Esophagus squamous epithelium (tissue), 5 donors: ENCODE results near the gene BCL2L11. TPM values are rescaled to one million over a fixed set of nuclear protein-coding genes. Genes with fewer than 3 reads are reported as not detected.

Experiments
- DNase-seq: peaks from one replicate; lab custom pipeline; 2025; lab: John Stamatoyannopoulos, UW
- H3K27ac ChIP-seq, 4 donors: fragments of 200-600 bp; sonication (generic); one replicate each; pipeline ENCODE4 v1.5.1; 2016 to 2019; ENCODE audit warnings: mild to moderate bottlenecking in 1 of 4
- H3K27me3 ChIP-seq, 4 donors: fragments of 200-600 bp; sonication (generic); 1 replicate in 3 of 4; 2 replicates in 1 of 4; pipeline versions ENCODE4 v1.5.1 to v1.6.0; 2017 to 2021; ENCODE audit warnings: antibody characterized with exemption in 1 of 4
- H3K36me3 ChIP-seq, 3 donors: fragments of 200-600 bp; sonication (generic); one replicate each; pipeline ENCODE4 v1.5.1; 2016 to 2019
- H3K4me1 ChIP-seq, 3 donors: fragments of 200-600 bp; sonication (generic); one replicate each; pipeline ENCODE4 v1.5.1; 2017 to 2019
- H3K4me3 ChIP-seq, 4 donors: fragments of 200-600 bp; sonication (generic); 1 replicate in 3 of 4; 2 replicates in 1 of 4; pipeline ENCODE4 v1.5.1; 2016 to 2019; ENCODE audit warnings: mild to moderate bottlenecking in 2 of 4, moderate library complexity in 1 of 4
- H3K9me3 ChIP-seq, 3 donors: fragments of 200-600 bp; sonication (generic); one replicate each; pipeline ENCODE4 v1.5.1; 2016 to 2019
- POLR2A ChIP-seq, 4 donors: fragments of 450-650 bp; IDR thresholded peaks; one replicate each; pipeline ENCODE4 v1.6.1; 2017; ENCODE audit warnings: antibody characterized with exemption in 4 of 4, mild to moderate bottlenecking in 4 of 4, moderate library complexity in 3 of 4
- WGBS, 2 donors: methylation state at CpG; one replicate each; pipeline ENCODE4 v1.1.5; 2018; 5-methylcytosine and 5-hydroxymethylcytosine counted together
- intact Hi-C: fragments of 100-400 bp; cut with DNase I; formaldehyde crosslinking; loops from one replicate; pipeline ENCODE4 v1.15.0; 2022
- total RNA-seq, 4 donors: library from RNA; depleted of rRNA; stranded (reverse); fragments of >200 nt; gene quantifications; one replicate each; pipeline ENCODE4 v1.1.0, GENCODE V29; 2016
- TF ChIP-seq, protein P1 (sequence below), 6 experiments: fragments of 450-650 bp in 4 of 6; fragments of 200-600 bp in 2 of 6; sonication (generic) in 2 of 6; IDR thresholded peaks; one replicate each; pipeline ENCODE4 v1.5.1; 2016 to 2019; ENCODE audit warnings: antibody characterized with exemption in 6 of 6, mild to moderate bottlenecking in 4 of 6, moderate library complexity in 4 of 6
- donor health status: DM: yes; HTN: yes; CAD: no.

BCL2L11 gene
- total RNA-seq, 4 donors from 2014 or later: 7.8 to 28.2 (median 9.9) TPM

DNA sequence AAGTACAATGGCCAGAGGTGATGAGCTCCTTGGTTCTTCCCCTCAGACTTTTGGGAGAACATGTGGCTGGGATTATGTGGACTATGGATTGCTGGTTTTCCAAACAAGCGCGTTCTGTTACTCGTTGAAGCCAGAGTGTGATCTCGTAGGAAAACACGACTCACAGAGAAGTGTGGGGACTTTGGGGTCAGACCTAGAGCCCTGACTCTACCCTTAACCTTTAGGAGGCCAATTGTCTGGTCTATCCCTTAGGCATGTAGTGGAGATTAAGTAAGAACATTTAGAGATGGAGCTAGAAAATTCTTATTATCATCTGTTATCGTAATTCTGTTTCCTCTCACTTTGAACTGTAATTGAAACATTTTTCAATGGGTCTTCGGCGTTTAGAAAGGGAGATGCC lies 35.8 kb downstream of the BCL2L11 start:
- Histone ChIP-seq H3K27me3 (no peaks in the 10 kb centered on the region), H3K4me1 (peaks cover 2 to 52% (median 5%) of the 10 kb centered on the region in 3 donors), H3K27ac (no peak overlapping the region), H3K9me3 (no peaks in the 10 kb centered on the region), H3K36me3 (peaks cover 0 to 78% (median 4%) of the 10 kb centered on the region in 3 donors), H3K4me3 (no peak overlapping the region)
- intact Hi-C loops: no loop called here
- TF ChIP-seq POLR2A (IDR thresholded peaks at IDR 0.05): no peak
- TF ChIP-seq, protein P1, sequence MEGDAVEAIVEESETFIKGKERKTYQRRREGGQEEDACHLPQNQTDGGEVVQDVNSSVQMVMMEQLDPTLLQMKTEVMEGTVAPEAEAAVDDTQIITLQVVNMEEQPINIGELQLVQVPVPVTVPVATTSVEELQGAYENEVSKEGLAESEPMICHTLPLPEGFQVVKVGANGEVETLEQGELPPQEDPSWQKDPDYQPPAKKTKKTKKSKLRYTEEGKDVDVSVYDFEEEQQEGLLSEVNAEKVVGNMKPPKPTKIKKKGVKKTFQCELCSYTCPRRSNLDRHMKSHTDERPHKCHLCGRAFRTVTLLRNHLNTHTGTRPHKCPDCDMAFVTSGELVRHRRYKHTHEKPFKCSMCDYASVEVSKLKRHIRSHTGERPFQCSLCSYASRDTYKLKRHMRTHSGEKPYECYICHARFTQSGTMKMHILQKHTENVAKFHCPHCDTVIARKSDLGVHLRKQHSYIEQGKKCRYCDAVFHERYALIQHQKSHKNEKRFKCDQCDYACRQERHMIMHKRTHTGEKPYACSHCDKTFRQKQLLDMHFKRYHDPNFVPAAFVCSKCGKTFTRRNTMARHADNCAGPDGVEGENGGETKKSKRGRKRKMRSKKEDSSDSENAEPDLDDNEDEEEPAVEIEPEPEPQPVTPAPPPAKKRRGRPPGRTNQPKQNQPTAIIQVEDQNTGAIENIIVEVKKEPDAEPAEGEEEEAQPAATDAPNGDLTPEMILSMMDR (IDR thresholded peaks at IDR 0.05): no peak
- no peak for DNase-seq
- WGBS, 2 donors: 87 to 88% methylated on average over 7 to 8 of the region's 8 CpGs

DNA sequence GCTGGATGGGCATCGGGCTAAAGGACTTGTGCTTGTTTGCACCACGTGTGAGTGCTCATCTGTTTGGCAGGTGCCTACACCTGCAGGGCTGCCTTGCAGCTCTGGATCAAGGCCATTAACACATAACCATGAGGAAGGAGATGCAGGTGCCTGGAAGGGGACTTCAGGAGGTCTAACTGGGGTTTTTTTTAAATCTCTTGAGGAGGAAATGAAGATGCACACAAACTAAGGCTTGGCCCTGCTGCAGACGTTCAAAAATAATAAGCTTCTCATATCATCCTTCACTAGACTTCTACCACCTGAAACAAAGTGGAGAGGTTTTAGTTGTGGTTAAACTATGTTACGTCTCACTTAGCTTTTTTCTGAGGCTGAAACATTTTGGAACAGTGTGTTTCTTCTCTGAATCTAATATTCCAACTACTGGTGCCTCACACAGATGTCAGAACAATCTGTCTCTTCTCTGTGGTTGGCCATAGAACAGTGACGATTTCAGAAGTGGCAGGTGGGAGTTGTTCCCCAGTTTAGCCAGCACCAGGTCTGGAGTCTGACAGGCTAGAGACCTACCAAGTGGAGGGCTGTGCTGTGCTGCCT lies 36.5 kb downstream of the BCL2L11 start:
- WGBS, 2 donors: 63 to 71% methylated on average over 4 to 5 of the region's 5 CpGs
- Histone ChIP-seq H3K27ac (no peak overlapping the region), H3K9me3 (no peaks in the 10 kb centered on the region), H3K4me1 (peaks cover 5 to 58% (median 5%) of the 10 kb centered on the region in 3 donors), H3K4me3 (no peak overlapping the region), H3K27me3 (no peaks in the 10 kb centered on the region), H3K36me3 (peaks cover 0 to 78% (median under 1%) of the 10 kb centered on the region in 3 donors)
- TF ChIP-seq, protein P1 (IDR thresholded peaks at IDR 0.05): no peak
- no peak for TF ChIP-seq POLR2A (IDR thresholded peaks at IDR 0.05)
- intact Hi-C loops: no loop called here
- no peak for DNase-seq

DNA sequence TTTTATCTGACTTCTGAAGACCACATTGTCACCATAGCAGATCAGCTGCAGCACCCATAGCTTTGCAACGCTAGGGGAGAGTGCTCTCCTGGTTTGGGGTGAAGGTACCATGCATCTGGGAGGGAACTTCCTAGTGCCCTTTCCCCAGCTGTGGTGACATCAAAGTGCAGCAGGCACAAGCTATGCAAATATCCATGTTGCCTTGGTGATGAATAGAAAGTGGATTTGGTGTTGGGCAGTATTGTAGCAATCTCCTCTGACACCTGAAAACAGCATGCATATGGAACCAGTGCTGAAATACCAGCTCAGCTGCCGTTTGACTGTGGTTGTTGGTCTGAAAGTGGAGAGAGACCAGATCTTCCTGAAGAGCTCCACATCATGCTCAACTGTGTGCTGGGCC lies 37.1 kb downstream of the BCL2L11 start:
- WGBS, 2 donors: 81 to 94% methylated on average over 2 of the region's 2 CpGs
- no peak overlapping the region for H3K4me3 ChIP-seq

DNA sequence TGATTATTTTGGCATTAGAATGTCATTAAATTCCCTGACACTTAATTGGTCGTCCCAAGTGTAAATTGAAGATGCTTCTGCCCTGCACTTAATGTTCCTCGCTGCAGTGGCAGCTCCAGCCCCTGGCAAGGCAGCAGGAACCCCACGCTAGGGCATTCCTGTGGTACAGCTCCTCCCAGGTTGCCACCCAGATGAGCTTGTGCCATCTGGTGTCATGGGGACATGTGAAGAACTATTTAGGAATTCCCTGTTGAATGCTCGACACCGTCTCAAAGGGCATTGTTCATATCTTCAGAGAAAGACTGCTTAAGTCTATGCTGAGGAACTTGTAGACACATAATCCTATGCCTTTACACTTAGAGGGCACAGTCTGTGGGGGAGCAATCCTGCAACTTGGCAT lies 38.9 kb downstream of the BCL2L11 start:
- Histone ChIP-seq H3K9me3 (no peaks in the 10 kb centered on the region), H3K27me3 (no peaks in the 10 kb centered on the region), H3K4me1 (peaks cover 5 to 71% (median 5%) of the 10 kb centered on the region in 3 donors), H3K36me3 (peaks cover 0 to 79% (median 0%) of the 10 kb centered on the region in 3 donors), H3K4me3 (no peak overlapping the region), H3K27ac (no peak overlapping the region)
- DNase-seq: no peak
- 91 to 92% methylated on average over 4 of the region's 5 CpGs for WGBS, 2 donors
- TF ChIP-seq, protein P1 (IDR thresholded peaks at IDR 0.05): no peak
- no peak for TF ChIP-seq POLR2A (IDR thresholded peaks at IDR 0.05)
- intact Hi-C loops: no loop called here

More for the DNA sequence above, 37.1 kb downstream of the BCL2L11 start:
- Histone ChIP-seq H3K27me3 (no peaks in the 10 kb centered on the region), H3K4me1 (peaks cover 5 to 64% (median 5%) of the 10 kb centered on the region in 3 donors), H3K27ac (no peak overlapping the region), H3K36me3 (peaks cover 0 to 77% (median 0%) of the 10 kb centered on the region in 3 donors), H3K9me3 (no peaks in the 10 kb centered on the region)
- intact Hi-C loops: no loop called here
- TF ChIP-seq, protein P1 (IDR thresholded peaks at IDR 0.05): no peak
- no peak for DNase-seq

DNA sequence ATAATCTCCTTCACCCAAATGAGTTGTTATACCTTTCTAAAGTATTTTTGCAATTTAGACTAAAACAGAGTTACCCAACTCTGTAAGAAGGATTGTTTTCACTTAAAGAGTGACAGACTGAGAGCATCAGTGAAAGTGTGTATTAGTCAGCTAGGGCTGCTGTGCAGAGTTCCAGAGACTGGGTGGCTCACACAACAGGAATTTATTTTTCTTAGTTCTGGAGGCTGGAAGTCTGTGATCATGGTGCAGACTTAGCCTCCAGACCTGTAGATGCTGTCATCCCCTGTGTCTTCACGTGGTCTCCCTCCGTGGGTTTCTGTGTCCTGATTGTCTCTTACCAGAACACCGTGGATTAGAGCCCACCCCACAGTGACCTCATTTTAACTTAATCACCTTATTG lies 40.0 kb downstream of the BCL2L11 start:
- no peak for TF ChIP-seq POLR2A (IDR thresholded peaks at IDR 0.05)
- TF ChIP-seq, protein P1 (IDR thresholded peaks at IDR 0.05): no peak
- no peak for DNase-seq
- 84 to 87% methylated on average over 3 of the region's 3 CpGs for WGBS, 2 donors
- no peak overlapping the region for H3K4me3 ChIP-seq
- intact Hi-C loops: no loop called here
- H3K36me3 ChIP-seq: peaks cover 0 to 88% (median 0%) of the 10 kb centered on the region in 3 donors
- H3K27ac ChIP-seq: no peak overlapping the region
- peaks cover 0 to 64% (median 5%) of the 10 kb centered on the region in 3 donors for H3K4me1 ChIP-seq
- no peaks in the 10 kb centered on the region for H3K27me3 ChIP-seq
- no peaks in the 10 kb centered on the region for H3K9me3 ChIP-seq
